ENCODE data around the gene GPAT3. TPM values are rescaled to one million over a fixed set of nuclear protein-coding genes. Genes with fewer than 3 reads are reported as not detected.
A peak's percentile ranks its signal among the peaks of the same experiment; 100 is the strongest.

The GPAT3 gene
- total and polyA plus RNA-seq, 2 of the 8 experiments (the other 6 are each of a cell fraction or from before 2014, with no cell fraction given), result 0.23 to 2.0 TPM

DNA sequence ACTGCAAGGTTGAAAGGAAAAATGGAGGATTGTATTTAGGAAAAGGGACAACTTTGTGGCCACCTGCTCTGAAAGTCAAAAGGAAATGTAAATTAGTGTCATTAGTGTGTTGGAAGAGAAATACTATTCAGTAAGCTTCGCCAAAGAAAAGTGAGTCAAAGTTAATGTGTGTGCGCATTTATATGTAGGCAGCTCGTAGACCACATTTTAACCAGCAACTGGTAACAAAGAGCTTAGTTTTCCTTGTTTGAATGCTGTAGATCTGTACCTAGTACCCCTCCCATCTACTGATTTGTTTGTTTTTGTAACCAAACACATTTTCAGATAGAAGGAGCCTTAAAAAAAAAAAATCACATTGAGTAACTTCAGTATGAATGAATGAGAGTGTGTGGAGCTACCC, 69.3 kb downstream of the GPAT3 start:
- no peak overlapping the region for H2BK12ac ChIP-seq (ENCODE audit: low read depth, low read length)
- H3K9ac ChIP-seq (replicated peaks in 1 of 4; ENCODE audit: extremely low read depth in 1 of 4, low read depth in 3 of 4, low read length in 3 of 4), result no peak overlapping the region
- no peak overlapping the region for H3K4me3 ChIP-seq (ENCODE audit: extremely low read depth in 1 of 4, insufficient read depth in 2 of 4, low read depth in 3 of 4, low read length in 4 of 4)
- no peak overlapping the region; a peak in 1 of 4 replicates for H3K4me2 ChIP-seq (ENCODE audit: insufficient read depth in 1 of 2, low read depth in 2 of 2, low read length in 2 of 2)
- ChIA-PET CTCF (ENCODE audit: partially characterized antibody) (interaction anchor here (0.6 to 1.5 kb wide), 3 partner anchors 9 to 280 kb away, joined by 3 to 5 read pairs (median 3); no protein-coding TSS in a partner anchor), POLR2A (ENCODE audit: partially characterized antibody) (interaction anchor here (1.0 kb wide), 1 partner anchor 8 kb away, joined by 3 read pairs; no protein-coding TSS in a partner anchor)
- H3K18ac ChIP-seq (ENCODE audit: extremely low read depth, low read length), result no peak overlapping the region
- H3K27me3 ChIP-seq (replicated peaks in 1 of 4; ENCODE audit: control insufficient read depth in 3 of 4, extremely low read depth in 1 of 4, insufficient read depth in 3 of 4, low read length in 3 of 4), result peaks cover 0 to 1% (median 0%) of the 10 kb centered on the region in 4 experiments; a peak in 1 of 7 replicates
- no peaks in the 10 kb centered on the region for H3K36me3 ChIP-seq (ENCODE audit: control insufficient read depth in 2 of 4, insufficient read depth in 4 of 4, low read length in 3 of 4)
- peak overlapping the region; percentile 63; the same call in 1 of the 2 replicates for H2AFZ ChIP-seq (ENCODE audit: low read length)
- no peak overlapping the region for H4K5ac ChIP-seq (ENCODE audit: insufficient read length, low read depth, low read length)
- H3K23me2 ChIP-seq (ENCODE audit: low read depth, low read length), result no peaks in the 10 kb centered on the region
- H4K20me1 ChIP-seq (replicated peaks in 1 of 2; ENCODE audit: control insufficient read depth in 1 of 2, insufficient read depth in 2 of 2, low read length in 2 of 2), result no peaks in the 10 kb centered on the region
- H2BK20ac ChIP-seq (ENCODE audit: low read length), result no peak overlapping the region
- no peak overlapping the region for H4K8ac ChIP-seq (ENCODE audit: extremely low read depth, insufficient read depth, low read length)
- H2BK15ac ChIP-seq (ENCODE audit: low read length), result no peak overlapping the region
- no peak for FAIRE-seq
- H3K27ac ChIP-seq (ENCODE audit: low read depth, low read length), result no peak overlapping the region
- no peak for DNase-seq (ENCODE audit: low read depth in 1 of 2, low spot score in 2 of 2)
- no peaks in the 10 kb centered on the region for H3K4me1 ChIP-seq (replicated peaks in 1 of 4; ENCODE audit: control insufficient read depth in 3 of 4, insufficient read depth in 4 of 4, low read length in 3 of 4)
- 83% methylated on average over 3 of the region's 3 CpGs; no CpG with 5 or more reads in 1 of the 2 experiments for WGBS, 2 experiments (ENCODE audit: extremely low coverage in 1 of 2, insufficient coverage in 1 of 2, insufficient read length in 1 of 2, insufficient replicate concordance in 2 of 2, low coverage in 1 of 2, low lambda C conversion rate in 2 of 2, missing lambda C conversion rate in 1 of 2)
- H3K79me2 ChIP-seq (ENCODE audit: control insufficient read depth in 1 of 2, insufficient read depth in 2 of 2, low read length in 2 of 2), result no peaks in the 10 kb centered on the region
- no peak overlapping the region for H3K4ac ChIP-seq (replicated peaks; ENCODE audit: insufficient read length, low read depth, low read length)
- no peak overlapping the region for H3K23ac ChIP-seq (ENCODE audit: insufficient read length)
- H4K91ac ChIP-seq (replicated peaks; ENCODE audit: insufficient read length, low read length), result no peak overlapping the region
- H3K79me1 ChIP-seq (ENCODE audit: low read depth, low read length), result no peaks in the 10 kb centered on the region
- no peak overlapping the region for H2BK120ac ChIP-seq (replicated peaks; ENCODE audit: low read depth, low read length)
- no peak overlapping the region for H3K56ac ChIP-seq (replicated peaks; ENCODE audit: insufficient read length, low read depth, low read length)
- H3K14ac ChIP-seq (ENCODE audit: insufficient read length), result no peak overlapping the region
- no peak overlapping the region for H2BK5ac ChIP-seq (ENCODE audit: low read depth, low read length)
- no peaks in the 10 kb centered on the region for H3K9me3 ChIP-seq (ENCODE audit: insufficient read depth in 2 of 2, low read depth in 1 of 2, low read length in 1 of 2)
- H2AK5ac ChIP-seq (ENCODE audit: low read depth, low read length), result no peak overlapping the region
- no peak for TF ChIP-seq POU5F1 (IDR thresholded peaks at IDR 0.05; ENCODE audit: low read depth, low read length)
- TF ChIP-seq CEBPB (IDR thresholded peaks at IDR 0.05; ENCODE audit: low read depth, low read length), result no peak
- TF ChIP-seq CTBP2 (IDR thresholded peaks at IDR 0.05; ENCODE audit: borderline replicate concordance, insufficient read depth, insufficient read length, low read length), result no peak
- TF ChIP-seq SIRT6 (IDR thresholded peaks at IDR 0.05; ENCODE audit: low read length), result no peak
- TF ChIP-seq SP1 (IDR thresholded peaks at IDR 0.05; ENCODE audit: low read depth, low read length), result no peak
- TF ChIP-seq ASH2L (IDR thresholded peaks at IDR 0.05; ENCODE audit: low read length), result no peak
- TF ChIP-seq SRF (IDR thresholded peaks at IDR 0.05; ENCODE audit: low read depth, low read length), result no peak
- no peak for TF ChIP-seq TEAD4 (IDR thresholded peaks at IDR 0.05; ENCODE audit: low read depth, low read length)
- no peak for TF ChIP-seq CBX5 (IDR thresholded peaks at IDR 0.05; ENCODE audit: low read depth, low read length)
- no peak for TF ChIP-seq RXRA (IDR thresholded peaks at IDR 0.05; ENCODE audit: insufficient read depth, low read depth, low read length)
- no peak for TF ChIP-seq GABPA (IDR thresholded peaks at IDR 0.05; ENCODE audit: borderline replicate concordance, insufficient read depth, low read length)
- TF ChIP-seq KDM4A (IDR thresholded peaks at IDR 0.05; ENCODE audit: low read depth, low read length, severe bottlenecking), result no peak
- TF ChIP-seq POLR2AphosphoS5 (IDR thresholded peaks at IDR 0.05; ENCODE audit: low read depth, low read length), result no peak
- no peak for TF ChIP-seq RAD21 (IDR thresholded peaks at IDR 0.05 in 1 of 2, conservative IDR thresholded peaks at IDR 0.05 in 1 of 2; ENCODE audit: low read depth in 2 of 2, low read length in 2 of 2)
- no peak for TF ChIP-seq CHD2 (IDR thresholded peaks at IDR 0.05; ENCODE audit: low read length)

All from H1 (cell line).